ACC112 (cell line): ENCODE results near the gene OR2A1.
"Not testable (repeated sequence)": the region's sequence is repeated elsewhere in the genome, so short reads cannot be mapped to it uniquely, and the experiment has no call there.

Source experiments
- H2AFZ ChIP-seq: fragments of 200-600 bp; sonication (generic); one replicate; pipeline ENCODE4 v1.6.0; 2017; ENCODE audit warnings: antibody characterized with exemption, low read length; ENCODE audit not compliant: unreplicated experiment
- H3K27ac ChIP-seq: fragments of 200-600 bp; sonication (generic); 2 replicates; pipeline ENCODE4 v1.5.1; 2014; ENCODE audit warnings: low read depth, mild to moderate bottlenecking, antibody characterized with exemption, low read length, moderate library complexity
- H3K27me3 ChIP-seq: fragments of 200-600 bp; sonication (generic); 2 replicates; pipeline ENCODE4 v1.6.1; 2014; ENCODE audit warnings: mild to moderate bottlenecking, antibody characterized with exemption, low read length, moderate library complexity, mixed read lengths; ENCODE audit not compliant: insufficient read depth
- H3K36me3 ChIP-seq: fragments of 200-600 bp; sonication (generic); 2 replicates; pipeline ENCODE4 v1.6.1; 2016; ENCODE audit warnings: mild to moderate bottlenecking, antibody characterized with exemption, low read length, moderate library complexity, mixed read lengths; ENCODE audit not compliant: insufficient read depth
- H3K4me1 ChIP-seq: fragments of 200-600 bp; sonication (generic); one replicate; pipeline ENCODE4 v1.6.1; 2016; ENCODE audit warnings: low read length, mixed read lengths; ENCODE audit not compliant: insufficient read depth, unreplicated experiment, control insufficient read depth
- H3K4me3 ChIP-seq: fragments of 200-600 bp; sonication (generic); 2 replicates; pipeline ENCODE4 v1.5.1; 2014; ENCODE audit warnings: mild to moderate bottlenecking, low read depth, low read length
- H3K79me2 ChIP-seq: fragments of 200-600 bp; sonication (generic); one replicate; pipeline ENCODE4 v1.6.0; 2016; ENCODE audit warnings: low read length; ENCODE audit not compliant: control insufficient read depth, unreplicated experiment, insufficient read depth

The OR2A1 gene

GRCh38 chr7:144369221-144369620 lies 57.0 kb downstream of the OR2A1 start:
- H2AFZ ChIP-seq, H3K4me3 ChIP-seq, H3K4me1 ChIP-seq, H3K27ac ChIP-seq, H3K79me2 ChIP-seq, H3K36me3 ChIP-seq, H3K27me3 ChIP-seq: not testable (repeated sequence)
